Measurements from ENCODE around the gene WNT10A. TPM values are rescaled to one million over a fixed set of nuclear protein-coding genes. Genes with fewer than 3 reads are reported as not detected.
"Not testable (repeated sequence)": the region's sequence is repeated elsewhere in the genome, so short reads cannot be mapped to it uniquely, and the experiment has no call there.

Gene WNT10A
- total RNA-seq, 4 donors from 2014 or later: 8.0 to 19.1 (median 11.9) TPM

DNA sequence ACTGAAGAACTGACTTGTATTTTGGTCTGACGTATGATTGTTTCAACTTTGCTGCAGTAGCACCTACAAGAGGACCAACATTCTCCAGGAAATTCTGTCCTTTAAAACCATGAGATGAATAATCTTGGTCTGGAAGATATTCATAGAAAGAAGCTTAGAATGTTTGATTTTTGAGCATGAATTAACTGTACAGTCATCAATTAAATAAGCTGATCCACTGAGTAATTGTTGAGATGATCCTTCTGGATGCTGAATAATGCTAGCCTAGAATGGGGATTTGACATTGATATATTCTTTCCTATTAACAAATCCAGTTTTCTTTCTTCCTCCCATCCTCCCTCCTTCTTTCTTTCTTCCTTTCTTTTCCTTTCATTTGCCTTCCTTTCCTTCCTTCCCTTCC lies 39.9 kb downstream of the WNT10A start:
- Histone ChIP-seq H3K4me3 (no peak overlapping the region), H3K4me1 (no peaks in the 10 kb centered on the region), H3K27me3 (peaks cover 0 to 37% (median 0%) of the 10 kb centered on the region in 4 donors), H3K9me3 (no peaks in the 10 kb centered on the region), H3K27ac (no peak overlapping the region), H3K36me3 (no peaks in the 10 kb centered on the region)
- no peak for DNase-seq
- TF ChIP-seq POLR2A (IDR thresholded peaks at IDR 0.05): no peak
- TF ChIP-seq, protein P1, sequence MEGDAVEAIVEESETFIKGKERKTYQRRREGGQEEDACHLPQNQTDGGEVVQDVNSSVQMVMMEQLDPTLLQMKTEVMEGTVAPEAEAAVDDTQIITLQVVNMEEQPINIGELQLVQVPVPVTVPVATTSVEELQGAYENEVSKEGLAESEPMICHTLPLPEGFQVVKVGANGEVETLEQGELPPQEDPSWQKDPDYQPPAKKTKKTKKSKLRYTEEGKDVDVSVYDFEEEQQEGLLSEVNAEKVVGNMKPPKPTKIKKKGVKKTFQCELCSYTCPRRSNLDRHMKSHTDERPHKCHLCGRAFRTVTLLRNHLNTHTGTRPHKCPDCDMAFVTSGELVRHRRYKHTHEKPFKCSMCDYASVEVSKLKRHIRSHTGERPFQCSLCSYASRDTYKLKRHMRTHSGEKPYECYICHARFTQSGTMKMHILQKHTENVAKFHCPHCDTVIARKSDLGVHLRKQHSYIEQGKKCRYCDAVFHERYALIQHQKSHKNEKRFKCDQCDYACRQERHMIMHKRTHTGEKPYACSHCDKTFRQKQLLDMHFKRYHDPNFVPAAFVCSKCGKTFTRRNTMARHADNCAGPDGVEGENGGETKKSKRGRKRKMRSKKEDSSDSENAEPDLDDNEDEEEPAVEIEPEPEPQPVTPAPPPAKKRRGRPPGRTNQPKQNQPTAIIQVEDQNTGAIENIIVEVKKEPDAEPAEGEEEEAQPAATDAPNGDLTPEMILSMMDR (IDR thresholded peaks at IDR 0.05): no peak
- intact Hi-C loops (cut with DNase I): no loop called here
- WGBS, 2 donors: 83 to 90% methylated on average over 1 of the region's 1 CpG

GRCh38 chr2:218924757-218925156 lies 44.1 kb downstream of the WNT10A start:
- intact Hi-C loops (cut with DNase I): no loop called here
- WGBS, 2 donors: 70 to 87% methylated on average over 2 of the region's 2 CpGs
- no peaks in the 10 kb centered on the region for H3K4me1 ChIP-seq
- no peak overlapping the region for H3K27ac ChIP-seq
- no peaks in the 10 kb centered on the region for H3K36me3 ChIP-seq
- no peak for TF ChIP-seq POLR2A (IDR thresholded peaks at IDR 0.05)
- TF ChIP-seq, protein P1 (IDR thresholded peaks at IDR 0.05): no peak
- peaks cover 0 to 61% (median 0%) of the 10 kb centered on the region in 4 donors for H3K27me3 ChIP-seq
- no peak overlapping the region for H3K4me3 ChIP-seq
- no peak for DNase-seq
- H3K9me3 ChIP-seq: no peaks in the 10 kb centered on the region

DNA sequence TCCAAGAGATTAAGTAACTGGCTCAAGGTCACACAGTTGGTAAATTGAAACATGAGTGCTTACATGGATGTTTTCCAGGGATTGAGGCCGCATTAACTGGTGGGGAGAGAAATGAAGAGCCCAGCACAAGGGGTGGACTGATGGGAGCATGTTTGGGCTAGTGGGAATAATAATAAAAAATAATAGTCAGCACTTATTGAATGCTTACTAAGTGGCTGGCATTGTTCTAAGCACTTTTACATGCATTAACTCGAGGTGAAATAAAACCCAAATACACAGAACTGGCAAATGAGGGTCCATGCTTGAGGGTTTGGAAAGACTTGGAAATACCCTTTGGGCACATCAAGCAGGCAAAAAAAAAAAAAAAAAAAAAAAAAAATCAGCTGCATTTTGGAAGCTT lies 44.8 kb downstream of the WNT10A start:
- Histone ChIP-seq H3K27me3 (peaks cover 0 to 60% (median 0%) of the 10 kb centered on the region in 4 donors), H3K27ac (no peak overlapping the region), H3K4me1 (no peaks in the 10 kb centered on the region), H3K4me3 (no peak overlapping the region), H3K9me3 (no peaks in the 10 kb centered on the region), H3K36me3 (no peaks in the 10 kb centered on the region)
- DNase-seq: no peak
- no peak for TF ChIP-seq POLR2A (IDR thresholded peaks at IDR 0.05)
- TF ChIP-seq, protein P1 (IDR thresholded peaks at IDR 0.05): no peak
- 44 to 63% methylated on average over 2 of the region's 2 CpGs for WGBS, 2 donors
- intact Hi-C loops (cut with DNase I): no loop called here

DNA sequence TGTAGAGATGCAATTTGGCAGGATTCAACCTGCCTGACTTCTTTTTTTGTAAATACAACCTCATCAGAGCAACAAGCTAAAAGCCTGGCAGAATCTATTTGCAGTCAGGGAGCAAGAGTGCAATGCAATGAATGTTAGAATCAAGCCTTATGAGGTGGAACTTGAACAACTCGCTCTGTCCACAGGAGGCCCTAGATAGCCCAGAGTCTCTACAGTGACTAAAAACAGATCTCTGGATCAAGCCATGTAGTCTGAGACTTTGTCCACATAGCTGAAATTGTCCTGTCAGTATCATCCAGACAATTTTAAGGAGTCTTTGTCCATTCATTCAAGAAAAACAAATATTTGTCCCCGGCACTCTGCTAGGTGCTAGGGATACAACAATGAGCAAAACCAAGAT lies 46.8 kb downstream of the WNT10A start:
- 23 to 45% methylated on average over 2 of the region's 2 CpGs for WGBS, 2 donors
- H3K27ac ChIP-seq: no peak overlapping the region

DNA sequence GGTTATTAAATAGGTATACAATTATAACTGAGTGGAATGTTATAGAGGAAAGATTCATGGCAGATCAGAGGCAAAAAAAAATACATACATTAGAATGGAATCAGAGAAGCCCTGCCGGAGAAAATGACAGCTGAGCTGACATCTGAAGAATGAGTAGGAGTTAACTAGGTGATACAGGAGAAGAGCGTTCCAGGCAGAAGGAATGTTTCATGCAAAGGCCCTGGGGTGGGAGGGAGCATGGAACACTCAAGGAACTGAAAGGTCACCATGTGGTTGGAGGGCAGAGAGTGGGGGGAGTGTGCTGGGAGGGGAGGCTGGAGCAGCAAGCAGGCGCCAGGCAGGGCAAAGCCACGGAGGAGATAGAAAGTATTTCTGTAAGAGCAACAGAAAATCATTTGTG lies 47.2 kb downstream of the WNT10A start:
- Histone ChIP-seq H3K9me3 (no peaks in the 10 kb centered on the region), H3K36me3 (no peaks in the 10 kb centered on the region), H3K27ac (no peak overlapping the region), H3K4me1 (no peaks in the 10 kb centered on the region), H3K4me3 (no peak overlapping the region), H3K27me3 (peaks cover 0 to 59% (median 0%) of the 10 kb centered on the region in 4 donors)
- TF ChIP-seq, protein P1 (IDR thresholded peaks at IDR 0.05): no peak
- no peak for TF ChIP-seq POLR2A (IDR thresholded peaks at IDR 0.05)
- intact Hi-C loops (cut with DNase I): no loop called here
- WGBS, 2 donors: 61 to 76% methylated on average over 4 of the region's 4 CpGs
- no peak for DNase-seq

More for the DNA sequence above, 46.8 kb downstream of the WNT10A start:
- no peak for DNase-seq
- Histone ChIP-seq H3K27me3 (peaks cover 0 to 59% (median 0%) of the 10 kb centered on the region in 4 donors), H3K4me3 (no peak overlapping the region), H3K9me3 (no peaks in the 10 kb centered on the region), H3K4me1 (no peaks in the 10 kb centered on the region), H3K36me3 (no peaks in the 10 kb centered on the region)
- intact Hi-C loops (cut with DNase I): no loop called here
- no peak for TF ChIP-seq POLR2A (IDR thresholded peaks at IDR 0.05)
- TF ChIP-seq, protein P1 (IDR thresholded peaks at IDR 0.05): no peak

- H3K4me1 ChIP-seq; H3K27ac ChIP-seq; H3K9me3 ChIP-seq; intact Hi-C loops (cut with DNase I); DNase-seq; H3K4me3 ChIP-seq; H3K36me3 ChIP-seq: not testable (repeated sequence)
- peaks cover 0 to 60% (median 0%) of the 10 kb centered on the region in 4 donors for H3K27me3 ChIP-seq
- 87 to 95% methylated on average over 4 to 10 of the region's 10 CpGs for WGBS, 2 donors
Measured at GRCh38 chr2:218930488-218930887, 49.8 kb downstream of the WNT10A start.

DNA sequence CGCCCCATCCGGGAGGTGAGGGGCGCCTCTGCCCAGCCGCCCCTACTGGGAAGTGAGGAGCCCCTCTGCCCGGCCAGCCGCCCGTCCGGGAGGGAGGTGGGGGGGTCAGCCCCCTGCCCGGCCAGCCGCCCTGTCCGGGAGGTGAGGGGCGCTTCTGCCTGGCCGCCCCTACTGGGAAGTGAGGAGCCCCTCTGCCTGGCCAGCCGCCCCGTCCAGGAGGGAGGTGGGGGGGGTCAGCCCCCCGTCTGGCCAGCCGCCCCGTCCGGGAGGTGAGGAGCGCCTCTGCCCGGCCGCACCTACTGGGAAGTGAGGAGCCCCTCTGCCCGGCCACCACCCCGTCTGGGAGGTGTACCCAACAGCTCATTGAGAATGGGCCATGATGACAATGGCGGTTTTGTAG lies 51.1 kb downstream of the WNT10A start:
- peaks cover 0 to 61% (median 0%) of the 10 kb centered on the region in 4 donors for H3K27me3 ChIP-seq
- H3K27ac ChIP-seq; H3K9me3 ChIP-seq; intact Hi-C loops (cut with DNase I); H3K4me3 ChIP-seq; H3K4me1 ChIP-seq; DNase-seq; H3K36me3 ChIP-seq: not testable (repeated sequence)
- no CpG with 5 or more reads among the region's 25 CpGs for WGBS, 2 donors
